Panc1 (cell line): ENCODE results near the gene ZFP62. TPM values are rescaled to one million over a fixed set of nuclear protein-coding genes. Genes with fewer than 3 reads are reported as not detected.

Experiments
- ATAC-seq: fragments of 200-7000 bp; cut with Tn5 transposase; 2 replicates; pipeline ENCODE4 v1.9.1; 2020; ENCODE audit warnings: mild to moderate bottlenecking, moderate library complexity
- BruUV-seq: library from RNA; stranded (reverse); fragments of 400-500 nt; replicated peaks from 2 replicates; lab custom pipeline; 2021; lab: Mats Ljungman, UMichigan
- CTCF ChIA-PET: fragments of 300-600 bp; sonication (Branson Sonifier 250); formaldehyde crosslinking; loops from one replicate; lab custom pipeline; 2022; ENCODE audit warnings: antibody characterized with exemption; lab: Charles Lee
- POLR2A ChIA-PET: fragments of 300-600 bp; sonication (Branson Sonifier 250); formaldehyde crosslinking; loops from one replicate; lab custom pipeline; 2022; ENCODE audit warnings: antibody characterized with exemption; lab: Charles Lee
- DNase-seq: peaks from one replicate; pipeline ENCODE4 v3.0.0-alpha.2; 2010; ENCODE audit warnings: low read depth, low spot score
- H3K27ac ChIP-seq: 2 replicates; pipeline ENCODE4 v1.5.1; 2011; ENCODE audit warnings: mild to moderate bottlenecking, low read length, inconsistent platforms
- H3K27me3 ChIP-seq: fragments of 200-500 bp; sonication (Bioruptor generic); 2 replicates; pipeline ENCODE4 v1.6.0; 2014; ENCODE audit warnings: low read length, inconsistent platforms; ENCODE audit not compliant: control insufficient read depth, insufficient read depth
- H3K36me3 ChIP-seq: fragments of 200-500 bp; sonication (Bioruptor generic); 2 replicates; pipeline ENCODE4 v1.5.1; 2014; ENCODE audit warnings: inconsistent platforms, mild to moderate bottlenecking, low read length, moderate library complexity; ENCODE audit not compliant: control insufficient read depth, insufficient read depth
- H3K4me1 ChIP-seq: 2 replicates; pipeline ENCODE4 v1.5.1; 2011; ENCODE audit warnings: inconsistent platforms, mild to moderate bottlenecking, low read length, moderate library complexity; ENCODE audit not compliant: control insufficient read depth, insufficient read depth
- H3K4me3 ChIP-seq, 2 experiments: 2 replicates each; pipeline ENCODE4 v1.5.1; 2011 to 2012; ENCODE audit warnings: low read depth in 2 of 2, low read length in 2 of 2, mild to moderate bottlenecking in 2 of 2, inconsistent platforms in 1 of 2, moderate library complexity in 1 of 2
- H3K9me3 ChIP-seq: fragments of 200-500 bp; sonication (Bioruptor generic); 2 replicates; pipeline ENCODE4 v1.5.1; 2014; ENCODE audit warnings: low read depth, mild to moderate bottlenecking, inconsistent platforms, low read length, moderate library complexity; ENCODE audit not compliant: control insufficient read depth, insufficient read depth
- CTCF ChIP-seq: fragments of 450-650 bp; IDR thresholded peaks from 2 replicates; pipeline ENCODE4 v1.5.1; 2017; ENCODE audit warnings: mild to moderate bottlenecking
- POLR2AphosphoS5 ChIP-seq: IDR thresholded peaks from 2 replicates; pipeline ENCODE4 v1.6.1; 2012; ENCODE audit warnings: mild to moderate bottlenecking, low read depth, low read length, moderate library complexity
- REST ChIP-seq, 2 experiments: IDR thresholded peaks; 2 replicates each; pipeline ENCODE4 v1.6.1; 2011 to 2012; ENCODE audit warnings: low read depth in 2 of 2, control low read depth in 1 of 2, low read length in 1 of 2, mild to moderate bottlenecking in 1 of 2, moderate library complexity in 1 of 2; ENCODE audit not compliant: insufficient read depth in 1 of 2
- SIN3A ChIP-seq: IDR thresholded peaks from 2 replicates; pipeline ENCODE4 v1.6.1; 2012; ENCODE audit warnings: low read depth, mild to moderate bottlenecking, low read length, moderate library complexity, borderline replicate concordance; ENCODE audit not compliant: insufficient read depth
- TCF7L2 ChIP-seq: IDR thresholded peaks from 2 replicates; pipeline ENCODE4 v1.6.1; 2011; ENCODE audit warnings: mild to moderate bottlenecking, low read depth, low read length, inconsistent platforms
- in situ Hi-C: cut with HindIII; loops from 2 replicates; pipeline ENCODE4 v1.10.0; 2016; ENCODE audit warnings: low sequenced_read_pairs, low pct_unique_long_range_greater_than_20kb
- intact Hi-C: fragments of 100-400 bp; cut with micrococcal nuclease; formaldehyde crosslinking; loops from one replicate; pipeline ENCODE4 v1.10.0; 2022; ENCODE audit not compliant: unreplicated experiment
- total RNA-seq: library from RNA; stranded (reverse); gene quantifications from one replicate; pipeline ENCODE4 v1.2.1, GENCODE V29; 2021; ENCODE audit not compliant: unreplicated experiment

ZFP62 gene
- total RNA-seq, 1 experiment from 2014 or later: 17.8 TPM

- ATAC-seq (no peak), DNase-seq (no peak)
- in situ Hi-C loops: no loop called here
- Histone ChIP-seq H3K36me3 (no peaks in the 10 kb centered on the region; the same call in 1 of the 2 replicates), H3K4me1 (peaks cover 7% of the 10 kb centered on the region; the same call in 1 of the 2 replicates), H3K9me3 (no peaks in the 10 kb centered on the region; the same call in 1 of the 2 replicates), H3K4me3 (no peak overlapping the region), H3K27ac (no peak overlapping the region), H3K27me3 (no peaks in the 10 kb centered on the region)
- no peak for TF ChIP-seq POLR2AphosphoS5
- no peak for TF ChIP-seq SIN3A
- no peak for TF ChIP-seq CTCF
- no peak for TF ChIP-seq REST (IDR thresholded peaks at IDR 0.05; ENCODE audit: insufficient read depth in 1 of 2, low read depth in 2 of 2, low read length in 1 of 2)
- no peak for TF ChIP-seq TCF7L2
- CTCF ChIA-PET: no interaction called here
- intact Hi-C loops: no loop called here
- BruUV-seq: no TSS peak
- POLR2A ChIA-PET: interaction anchor here (0.5 kb wide), 1 partner anchor 300 kb away, joined by 3 read pairs; no protein-coding TSS in a partner anchor
Observed at GRCh38 chr5:180862645-180863044, 1.6 kb upstream of the ZFP62 start.

GRCh38 chr5:180860273-180860886 lies 696 bp downstream of the ZFP62 start:
- POLR2A ChIA-PET: interaction anchor here (0.6 kb wide), 2 partner anchors 13 to 52 kb away, joined by 3 to 6 read pairs; no protein-coding TSS in a partner anchor
- no peak for TF ChIP-seq POLR2AphosphoS5
- TF ChIP-seq CTCF: peak; percentile 57
- Histone ChIP-seq H3K9me3 (peaks cover 2% of the 10 kb centered on the region; the same call in 1 of the 2 replicates), H3K4me1 (peaks cover 7% of the 10 kb centered on the region; the same call in 1 of the 2 replicates), H3K4me3 (peak overlapping the region; percentile 74 to 80), H3K27ac (peak overlapping the region; percentile 93), H3K36me3 (no peaks in the 10 kb centered on the region; the same call in 1 of the 2 replicates), H3K27me3 (no peaks in the 10 kb centered on the region)
- CTCF ChIA-PET: interaction anchor here (0.6 to 0.7 kb wide), 2 partner anchors 50 to 325 kb away, joined by 4 to 6 read pairs; no protein-coding TSS in a partner anchor
- DNase-seq (no peak), ATAC-seq (peak; percentile 67)
- intact Hi-C loops: no loop called here
- BruUV-seq: TSS peak; percentile 67
- in situ Hi-C loops: no loop called here
